Mucosa of stomach (tissue), 1 donor: ENCODE data around the gene RAB3GAP1.
A peak's percentile ranks its signal among the peaks of the same experiment; 100 is the strongest.
"Not testable (repeated sequence)": the region's sequence is repeated elsewhere in the genome, so short reads cannot be mapped to it uniquely, and the experiment has no call there.

Source experiments
- H3K27me3 ChIP-seq: one replicate; pipeline ENCODE4 v1.7.0; 2013; ENCODE audit warnings: mild to moderate bottlenecking, low read length; ENCODE audit not compliant: control insufficient read depth, insufficient read depth
- H3K36me3 ChIP-seq: one replicate; pipeline ENCODE4 v1.7.0; 2013; ENCODE audit warnings: low read length; ENCODE audit not compliant: control insufficient read depth, insufficient read depth
- H3K4me1 ChIP-seq: one replicate; pipeline ENCODE4 v1.7.0; 2013; ENCODE audit warnings: mild to moderate bottlenecking, low read length; ENCODE audit not compliant: control insufficient read depth, insufficient read depth
- H3K4me3 ChIP-seq: one replicate; pipeline ENCODE4 v1.7.0; 2013; ENCODE audit warnings: low read length
- H3K9ac ChIP-seq: one replicate; pipeline ENCODE4 v1.7.0; 2013; ENCODE audit warnings: mild to moderate bottlenecking, low read length, moderate library complexity
- H3K9me3 ChIP-seq: one replicate; pipeline ENCODE4 v1.7.0; 2013; ENCODE audit warnings: mild to moderate bottlenecking, low read length, moderate library complexity; ENCODE audit not compliant: control insufficient read depth
- donor health status: Pancreatic carcinoma.

The RAB3GAP1 gene

DNA sequence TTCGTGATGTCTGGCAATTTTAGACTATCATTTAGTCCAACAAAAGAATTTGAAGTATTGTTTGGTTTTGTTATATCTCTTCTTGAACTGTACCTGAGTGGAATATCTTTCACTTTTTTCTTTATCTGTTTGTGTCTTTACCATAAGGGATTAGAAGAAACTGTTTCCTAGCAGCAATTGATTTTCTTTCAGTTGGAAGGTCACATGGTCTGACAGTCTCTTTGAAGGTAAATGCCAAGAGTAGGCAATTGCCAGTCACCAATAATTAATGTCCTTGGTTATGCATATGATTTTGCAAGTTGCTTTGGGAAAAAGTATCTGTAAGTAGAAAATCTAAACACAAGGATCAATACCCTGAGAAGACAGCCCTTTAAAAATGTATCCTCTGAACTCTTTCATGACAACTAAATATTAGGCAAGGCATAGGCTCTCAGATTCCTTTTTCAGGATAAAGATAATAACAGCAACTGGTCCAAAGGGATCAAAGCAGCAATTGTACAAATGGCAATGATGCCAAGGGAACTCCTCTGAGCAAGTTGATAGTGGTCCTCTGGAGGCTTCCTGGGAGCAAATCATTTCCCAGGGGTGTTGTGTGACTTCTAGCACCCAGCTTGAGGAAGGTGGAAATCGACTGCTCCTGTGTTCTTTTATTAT is 22.5 kb upstream of the RAB3GAP1 start:
- H3K4me3 ChIP-seq: no peak overlapping the region
- no peaks in the 10 kb centered on the region for H3K27me3 ChIP-seq
- H3K4me1 ChIP-seq: no peaks in the 10 kb centered on the region
- no peaks in the 10 kb centered on the region for H3K36me3 ChIP-seq
- H3K9ac ChIP-seq: no peak overlapping the region
- no peaks in the 10 kb centered on the region for H3K9me3 ChIP-seq

DNA sequence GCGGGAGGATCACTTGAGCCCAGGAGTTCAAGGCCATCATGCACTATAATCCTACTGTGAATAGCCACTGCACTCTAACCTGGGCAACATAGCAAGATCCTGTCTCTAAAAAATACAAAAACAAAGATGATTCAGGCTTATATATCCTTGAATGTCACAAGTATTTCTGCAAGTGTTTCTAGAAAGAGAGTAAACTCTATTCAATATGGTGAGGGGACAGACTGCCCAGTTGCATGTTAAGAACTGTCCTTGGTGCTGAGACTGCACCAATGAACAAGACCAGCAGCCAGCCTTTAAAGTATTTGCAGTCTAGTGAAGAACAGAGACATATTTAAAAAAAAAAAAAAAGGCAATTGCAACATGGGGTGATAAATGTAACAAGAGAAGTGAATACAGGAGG is 21.3 kb upstream of the RAB3GAP1 start:
- no peaks in the 10 kb centered on the region for H3K27me3 ChIP-seq
- no peaks in the 10 kb centered on the region for H3K4me1 ChIP-seq
- no peaks in the 10 kb centered on the region for H3K9me3 ChIP-seq
- no peak overlapping the region for H3K9ac ChIP-seq
- no peaks in the 10 kb centered on the region for H3K36me3 ChIP-seq
- H3K4me3 ChIP-seq: no peak overlapping the region

DNA sequence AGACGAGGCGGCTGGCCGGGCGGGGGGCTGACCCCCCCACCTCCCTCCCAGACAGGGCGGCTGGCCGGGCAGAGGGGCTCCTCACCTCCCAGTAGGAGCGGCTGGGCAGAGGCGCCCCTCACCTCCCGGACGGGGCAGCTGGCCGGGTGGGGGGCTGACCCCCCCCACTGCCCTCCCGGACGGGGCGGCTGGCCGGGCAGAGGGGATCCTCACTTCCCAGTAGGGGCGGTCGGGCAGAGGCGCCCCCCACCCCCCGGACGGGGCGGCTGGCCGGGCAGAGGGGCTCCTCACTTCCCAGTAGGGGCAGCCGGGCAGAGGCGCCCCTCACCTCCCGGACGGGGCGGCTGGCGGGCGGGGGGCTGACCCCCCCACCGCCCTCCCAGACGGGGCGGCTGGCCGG is 18.9 kb upstream of the RAB3GAP1 start:
- not testable (repeated sequence) for H3K4me3 ChIP-seq, H3K9ac ChIP-seq, H3K27me3 ChIP-seq, H3K4me1 ChIP-seq, H3K9me3 ChIP-seq, H3K36me3 ChIP-seq

DNA sequence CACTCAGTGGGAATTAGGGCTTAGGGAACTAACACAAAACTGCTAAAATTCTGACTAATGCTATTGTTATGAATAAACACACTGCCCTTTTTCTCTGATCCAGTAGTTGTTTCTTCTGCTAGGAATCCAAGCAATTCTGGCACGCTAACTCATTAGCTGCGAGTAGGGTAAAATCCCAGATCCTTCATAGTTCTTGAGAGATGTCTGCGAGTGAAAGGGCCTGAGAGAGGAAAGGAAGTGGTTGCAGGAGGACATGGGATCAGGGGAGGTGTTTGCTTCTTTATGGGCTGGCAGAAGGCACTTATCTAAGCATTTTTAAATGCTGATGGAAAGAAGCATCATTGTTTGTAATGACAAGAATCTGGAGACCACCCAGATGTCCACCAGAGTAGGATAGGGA is 14.3 kb upstream of the RAB3GAP1 start:
- Histone ChIP-seq H3K4me1 (no peaks in the 10 kb centered on the region), H3K9me3 (no peaks in the 10 kb centered on the region), H3K4me3 (no peak overlapping the region), H3K27me3 (no peaks in the 10 kb centered on the region), H3K9ac (no peak overlapping the region), H3K36me3 (no peaks in the 10 kb centered on the region)

DNA sequence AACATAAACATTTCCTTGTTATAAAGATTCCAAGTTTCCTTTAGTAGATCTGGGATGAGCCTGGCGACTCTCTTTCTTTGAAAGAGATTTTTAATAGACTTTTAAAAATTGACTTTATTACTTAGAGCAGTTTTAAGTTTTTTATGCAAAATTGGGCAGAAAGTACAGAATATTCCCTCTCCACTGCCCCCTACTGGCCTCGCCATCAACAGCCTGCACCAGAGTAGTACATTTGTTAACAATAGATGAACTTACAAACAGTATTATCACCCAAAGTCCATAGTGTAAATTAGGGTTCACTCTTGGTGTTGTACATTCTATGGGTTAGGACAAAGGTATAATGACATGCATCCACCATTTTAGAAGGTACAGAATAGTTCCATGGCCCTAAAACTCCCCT is 8.7 kb upstream of the RAB3GAP1 start:
- Histone ChIP-seq H3K9ac (no peak overlapping the region), H3K9me3 (no peaks in the 10 kb centered on the region), H3K36me3 (no peaks in the 10 kb centered on the region), H3K4me1 (no peaks in the 10 kb centered on the region), H3K4me3 (no peak overlapping the region), H3K27me3 (no peaks in the 10 kb centered on the region)

DNA sequence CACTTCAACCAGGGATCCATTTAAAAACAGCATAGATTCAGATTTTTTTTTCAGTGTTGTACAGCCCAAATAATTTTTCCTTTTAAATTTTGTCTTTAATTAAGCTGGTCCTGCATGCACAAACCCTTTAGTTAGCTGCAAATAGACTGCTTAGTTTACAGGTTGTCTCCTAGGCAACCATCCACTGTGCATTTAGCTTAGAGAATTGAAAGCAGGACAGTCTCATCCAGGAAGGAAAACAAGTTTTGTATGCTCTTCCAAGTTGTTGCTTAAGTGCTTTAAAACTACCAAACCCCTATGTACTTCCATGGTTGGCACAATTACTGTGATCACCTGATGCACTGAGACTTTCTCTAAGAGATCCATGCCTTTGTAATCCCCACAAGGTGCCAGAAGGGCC is 4.8 kb upstream of the RAB3GAP1 start, which contains the start of gene MAP3K19:
MAP3K19 (minus strand) TSS at position 148 of the 400 bp plus-strand sequence. CDS start 22,800 bp downstream, outside the sequence.
- H3K27me3 ChIP-seq: no peaks in the 10 kb centered on the region
- H3K9ac ChIP-seq: no peak within 1 kb of the TSS
- H3K4me3 ChIP-seq: no peak within 1 kb of the TSS
- H3K36me3 ChIP-seq: no peaks in the 10 kb centered on the region
- H3K4me1 ChIP-seq: peaks cover 17% of the 10 kb centered on the region
- no peaks in the 10 kb centered on the region for H3K9me3 ChIP-seq

DNA sequence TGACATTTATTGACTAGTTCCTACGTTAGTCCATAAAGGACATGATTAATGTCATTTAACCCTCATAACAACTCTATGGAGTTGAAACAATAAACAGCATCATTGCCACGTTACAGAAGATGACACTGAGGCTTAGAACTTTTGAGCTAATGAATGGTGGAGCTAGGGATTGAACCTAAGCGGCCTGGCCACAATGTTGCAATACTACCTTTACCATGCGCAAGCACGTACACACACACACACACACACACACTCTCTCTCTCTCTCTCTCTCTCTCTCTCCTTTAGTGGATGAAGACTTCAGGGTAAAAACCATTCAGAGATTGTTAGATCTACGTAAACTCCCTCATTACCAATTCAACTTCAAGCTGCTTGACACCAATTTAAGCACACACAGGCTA is 4.0 kb upstream of the RAB3GAP1 start:
- H3K9me3 ChIP-seq: no peaks in the 10 kb centered on the region
- no peaks in the 10 kb centered on the region for H3K36me3 ChIP-seq
- H3K27me3 ChIP-seq: no peaks in the 10 kb centered on the region
- H3K4me1 ChIP-seq: peaks cover 17% of the 10 kb centered on the region
- no peak overlapping the region for H3K4me3 ChIP-seq
- H3K9ac ChIP-seq: no peak overlapping the region

DNA sequence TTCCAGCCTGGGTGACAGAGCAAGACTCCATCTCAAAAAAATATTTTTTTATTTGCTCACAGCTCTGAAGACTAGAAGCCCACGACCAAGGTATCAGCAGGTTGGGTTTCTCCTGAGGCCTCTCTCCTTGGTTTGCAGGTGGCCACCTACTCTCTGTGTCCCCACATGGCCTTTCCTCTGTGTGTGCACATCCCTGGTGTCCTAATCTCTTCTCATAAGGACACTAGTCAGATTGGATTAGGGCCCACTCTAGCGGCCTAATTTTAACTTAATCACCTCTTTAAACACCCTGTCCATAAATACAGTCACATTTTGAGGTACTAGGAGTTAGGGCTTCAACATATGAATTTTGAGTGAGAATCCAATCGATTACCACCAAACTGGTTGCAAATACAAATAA is 2.0 kb upstream of the RAB3GAP1 start:
- no peaks in the 10 kb centered on the region for H3K9me3 ChIP-seq
- H3K9ac ChIP-seq: no peak overlapping the region
- H3K27me3 ChIP-seq: no peaks in the 10 kb centered on the region
- H3K36me3 ChIP-seq: no peaks in the 10 kb centered on the region
- peaks cover 22% of the 10 kb centered on the region for H3K4me1 ChIP-seq
- no peak overlapping the region for H3K4me3 ChIP-seq

DNA sequence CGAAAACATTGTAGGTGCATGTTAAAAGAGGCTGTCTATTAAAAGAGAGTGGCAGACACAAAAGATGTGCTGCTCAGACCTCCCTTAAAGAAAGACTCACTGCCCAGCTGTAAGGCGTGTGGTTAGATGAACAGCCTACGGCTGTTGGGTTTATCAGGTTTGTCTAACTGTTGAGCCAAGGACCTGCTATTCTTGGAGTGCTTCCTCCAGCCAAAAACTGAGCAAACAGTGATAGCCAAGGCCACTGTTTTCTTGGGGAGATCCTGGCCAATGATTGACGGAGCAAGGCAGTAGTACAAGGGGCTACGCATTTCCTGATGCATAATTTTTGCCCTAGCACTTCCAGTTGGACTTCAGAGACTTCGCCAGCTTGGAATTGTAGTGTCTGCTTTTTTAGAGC is 1.4 kb upstream of the RAB3GAP1 start:
- Histone ChIP-seq H3K27me3 (no peaks in the 10 kb centered on the region), H3K36me3 (no peaks in the 10 kb centered on the region), H3K4me1 (peaks cover 22% of the 10 kb centered on the region), H3K4me3 (no peak overlapping the region), H3K9ac (no peak overlapping the region), H3K9me3 (no peaks in the 10 kb centered on the region)

DNA sequence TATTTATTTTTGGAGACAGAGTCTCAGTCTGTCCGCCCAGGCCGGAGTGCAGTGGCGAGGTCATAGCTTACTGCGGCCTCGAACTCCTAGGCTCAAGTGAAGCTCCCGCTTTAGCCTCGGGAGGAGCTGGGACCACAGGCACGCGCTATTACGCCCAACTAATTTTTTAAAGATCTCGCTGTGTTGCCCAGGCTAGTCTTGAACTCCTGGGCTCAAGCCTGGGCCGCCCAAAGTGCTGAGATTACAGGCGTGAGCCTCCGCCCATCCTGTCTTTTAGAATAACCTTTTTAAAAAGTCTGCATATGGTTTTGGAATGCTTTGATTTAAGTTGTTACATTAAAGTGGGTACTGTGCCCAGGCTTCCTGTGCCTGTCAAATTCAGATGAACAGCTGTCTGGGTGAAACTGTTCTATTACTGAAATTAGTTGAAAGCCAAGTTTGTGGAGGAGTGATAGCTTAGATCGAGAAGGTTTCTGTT is 944 bp downstream of the RAB3GAP1 start:
- H3K27me3 ChIP-seq: no peaks in the 10 kb centered on the region
- peak overlapping the region; percentile 97 for H3K9ac ChIP-seq
- no peaks in the 10 kb centered on the region for H3K36me3 ChIP-seq
- H3K9me3 ChIP-seq: no peaks in the 10 kb centered on the region
- peak overlapping the region; percentile 86 for H3K4me3 ChIP-seq
- peaks cover 22% of the 10 kb centered on the region for H3K4me1 ChIP-seq

DNA sequence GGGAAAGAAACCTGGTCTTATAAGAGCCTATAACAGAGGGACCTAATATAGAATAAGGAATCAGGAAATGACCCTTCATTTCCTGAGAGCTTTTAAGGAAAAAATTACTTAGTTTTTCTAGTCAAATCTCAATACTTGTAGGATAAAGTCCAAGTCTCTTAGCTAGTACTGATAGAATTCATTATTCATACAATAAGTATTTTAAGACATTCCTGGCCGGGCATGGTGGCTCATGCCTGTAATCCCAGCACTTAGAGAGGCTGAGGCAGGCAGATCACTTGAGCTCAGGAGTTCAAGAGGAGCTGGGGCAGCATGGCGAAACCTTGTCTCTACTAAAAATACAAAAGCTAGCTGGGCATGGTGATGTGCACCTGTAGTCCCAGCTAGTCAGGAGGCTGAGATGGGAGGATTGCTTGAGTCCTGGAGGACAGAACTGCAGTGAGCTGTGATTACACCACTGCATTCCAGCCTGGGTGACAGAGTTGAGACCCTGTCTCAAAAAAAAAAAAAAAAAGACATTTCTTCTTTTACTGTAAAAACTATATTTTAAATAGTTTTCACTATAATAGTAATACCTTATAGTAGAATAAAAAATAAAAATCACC is 3.2 kb downstream of the RAB3GAP1 start:
- Histone ChIP-seq H3K36me3 (no peaks in the 10 kb centered on the region), H3K4me1 (peaks cover 13% of the 10 kb centered on the region), H3K27me3 (no peaks in the 10 kb centered on the region), H3K9me3 (no peaks in the 10 kb centered on the region), H3K9ac (no peak overlapping the region), H3K4me3 (no peak overlapping the region)

DNA sequence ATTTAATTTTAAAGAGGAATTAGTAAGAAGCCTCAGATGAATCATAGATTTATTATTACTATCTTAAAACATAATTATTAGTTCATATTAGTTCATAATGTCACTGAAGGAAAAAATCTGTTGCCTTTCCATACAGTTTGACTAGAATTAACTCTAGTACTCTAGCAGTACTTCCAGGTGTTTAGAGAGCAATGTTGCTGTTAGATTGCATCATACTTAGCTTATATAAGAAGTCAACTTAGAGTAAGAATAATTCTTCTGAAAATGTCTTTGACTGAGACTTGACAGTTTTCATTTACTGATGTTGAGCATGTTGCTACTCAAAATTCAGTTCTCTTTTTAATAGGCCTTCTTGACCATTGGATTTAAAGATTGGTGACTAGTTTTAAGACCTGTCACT is 4.7 kb downstream of the RAB3GAP1 start:
- Histone ChIP-seq H3K36me3 (no peaks in the 10 kb centered on the region), H3K4me3 (no peak overlapping the region), H3K27me3 (no peaks in the 10 kb centered on the region), H3K9ac (no peak overlapping the region), H3K9me3 (no peaks in the 10 kb centered on the region), H3K4me1 (peaks cover 5% of the 10 kb centered on the region)
